Calu3 (cell line): ENCODE measurements around the gene DDX46. TPM values are rescaled to one million over a fixed set of nuclear protein-coding genes. Genes with fewer than 3 reads are reported as not detected.

ENCODE experiments used
- BruUV-seq: library from RNA; stranded (reverse); fragments of 400-500 nt; replicated peaks from 2 replicates; lab custom pipeline; 2021; lab: Mats Ljungman, UMichigan
- CTCF ChIA-PET: fragments of 300-600 bp; sonication (Branson Sonifier 250); formaldehyde crosslinking; loops from one replicate; lab custom pipeline; 2022; ENCODE audit warnings: antibody characterized with exemption; lab: Charles Lee
- DNase-seq: peaks from one replicate; pipeline ENCODE4 v3.0.0; 2022
- H3K27ac Mint-ChIP-seq: one replicate; pipeline ENCODE4 v1.8.0; 2022; ENCODE audit warnings: mixed read lengths; ENCODE audit not compliant: unreplicated experiment
- H3K27me3 Mint-ChIP-seq: one replicate; pipeline ENCODE4 v1.8.0; 2022; ENCODE audit warnings: mixed read lengths; ENCODE audit not compliant: unreplicated experiment
- H3K36me3 Mint-ChIP-seq: one replicate; pipeline ENCODE4 v1.8.0; 2022; ENCODE audit warnings: mild to moderate bottlenecking, moderate library complexity, mixed read lengths; ENCODE audit not compliant: insufficient read depth, unreplicated experiment
- H3K4me1 Mint-ChIP-seq: one replicate; pipeline ENCODE4 v1.8.0; 2022; ENCODE audit warnings: mild to moderate bottlenecking, low read depth, mixed read lengths; ENCODE audit not compliant: unreplicated experiment
- H3K4me3 Mint-ChIP-seq: one replicate; pipeline ENCODE4 v1.8.0; 2022; ENCODE audit warnings: mild to moderate bottlenecking, low read depth, moderate library complexity, mixed read lengths; ENCODE audit not compliant: unreplicated experiment
- H3K9me3 Mint-ChIP-seq: one replicate; pipeline ENCODE4 v1.8.0; 2022; ENCODE audit warnings: low read depth, mixed read lengths; ENCODE audit not compliant: unreplicated experiment
- CTCF ChIP-seq: fragments of 200-600 bp; IDR thresholded peaks from one replicate; pipeline ENCODE4 v1.8.0; 2022; ENCODE audit warnings: antibody characterized with exemption; ENCODE audit not compliant: unreplicated experiment
- intact Hi-C: fragments of 100-400 bp; cut with micrococcal nuclease; formaldehyde crosslinking; loops from one replicate; pipeline ENCODE4 v1.10.0; 2022; ENCODE audit not compliant: unreplicated experiment
- total RNA-seq: library from RNA; stranded (reverse); gene quantifications from 2 replicates; pipeline ENCODE4 v1.2.3, GENCODE V29; 2022

The DDX46 gene
- total RNA-seq, 1 experiment from 2014 or later, result 95.8 TPM

- intact Hi-C loops, result no loop called here
- Mint-ChIP-seq H3K9me3 (no peaks in the 10 kb centered on the region), H3K4me3 (no peak overlapping the region), H3K36me3 (peaks cover 72% of the 10 kb centered on the region), H3K4me1 (no peaks in the 10 kb centered on the region), H3K27ac (no peak overlapping the region), H3K27me3 (no peaks in the 10 kb centered on the region)
- CTCF ChIA-PET, result interaction anchor here (0.7 kb wide), 1 partner anchor 9 kb away, joined by 3 read pairs; no protein-coding TSS in a partner anchor
- no TSS peak for BruUV-seq
- no peak for TF ChIP-seq CTCF
- DNase-seq, result no peak
These were observed 18.8 kb downstream of the DDX46 start for GRCh38 chr5:134777366-134777765.

DNA sequence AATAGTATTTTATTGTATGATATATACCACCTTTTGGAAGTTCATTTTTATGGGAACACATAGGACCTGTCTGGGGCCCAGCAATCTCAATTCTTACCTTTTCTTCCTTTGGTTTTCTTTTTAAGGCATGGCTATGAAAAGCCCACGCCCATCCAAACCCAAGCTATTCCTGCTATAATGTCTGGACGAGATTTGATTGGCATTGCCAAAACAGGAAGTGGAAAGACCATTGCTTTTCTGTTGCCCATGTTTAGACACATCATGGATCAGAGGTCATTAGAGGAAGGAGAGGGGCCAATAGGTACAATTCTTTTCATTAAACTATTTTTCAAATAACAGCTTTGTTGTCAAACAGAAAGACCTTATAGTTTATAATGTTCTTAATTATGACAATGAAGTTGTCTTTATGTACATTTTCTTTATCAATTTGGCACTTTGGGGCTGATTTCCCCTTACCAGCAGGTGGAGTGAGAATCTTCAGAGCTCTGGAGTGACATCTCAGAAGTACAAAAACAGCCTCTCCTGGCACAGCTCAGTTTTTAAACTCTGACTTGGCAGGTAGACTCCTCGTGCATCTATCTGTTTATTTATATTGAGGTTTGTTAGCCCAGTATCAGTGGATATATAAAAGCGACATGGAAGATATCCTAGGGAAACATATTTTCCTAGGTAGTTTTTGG is 25.8 kb downstream of the DDX46 start:
- no peak for DNase-seq
- no peaks in the 10 kb centered on the region for H3K9me3 Mint-ChIP-seq
- no peak overlapping the region for H3K4me3 Mint-ChIP-seq
- TF ChIP-seq CTCF, result no peak
- H3K4me1 Mint-ChIP-seq, result no peaks in the 10 kb centered on the region
- no peaks in the 10 kb centered on the region for H3K27me3 Mint-ChIP-seq
- CTCF ChIA-PET, result interaction anchor here (0.7 kb wide), 1 partner anchor 461 kb away, joined by 3 read pairs; no protein-coding TSS in a partner anchor
- H3K36me3 Mint-ChIP-seq, result peaks cover 71% of the 10 kb centered on the region
- intact Hi-C loops, result no loop called here
- BruUV-seq, result no TSS peak
- no peak overlapping the region for H3K27ac Mint-ChIP-seq

- Mint-ChIP-seq H3K27me3 (no peaks in the 10 kb centered on the region), H3K36me3 (peaks cover 69% of the 10 kb centered on the region), H3K9me3 (no peaks in the 10 kb centered on the region), H3K4me1 (no peaks in the 10 kb centered on the region), H3K27ac (no peak overlapping the region), H3K4me3 (no peak overlapping the region)
- intact Hi-C loops, result no loop called here
- CTCF ChIA-PET, result interaction anchor here (0.7 kb wide), 1 partner anchor 461 kb away, joined by 3 read pairs; no protein-coding TSS in a partner anchor
- BruUV-seq, result no TSS peak
- no peak for TF ChIP-seq CTCF
- no peak for DNase-seq
These were observed 26.5 kb downstream of the DDX46 start for GRCh38 chr5:134784946-134785620.

DNA sequence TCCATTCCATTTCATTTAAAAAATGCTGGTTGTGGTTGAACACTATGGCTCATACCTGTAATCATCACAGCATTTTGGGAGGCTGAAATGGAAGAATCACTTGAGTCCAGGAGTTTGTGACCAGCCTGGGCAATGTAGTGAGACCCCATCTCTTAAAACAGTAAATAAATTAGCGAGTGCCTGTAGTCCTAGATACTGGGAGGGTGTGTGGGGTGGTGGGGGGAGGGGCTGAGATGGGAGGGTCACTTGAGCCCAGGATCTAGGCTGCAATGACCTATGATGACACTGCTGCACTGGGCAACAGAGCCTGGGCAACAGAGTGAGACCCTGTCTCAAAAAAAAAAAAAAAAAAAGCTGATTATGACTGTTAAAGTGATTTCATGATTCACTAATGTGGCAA is 29.1 kb downstream of the DDX46 start:
- Mint-ChIP-seq H3K27me3 (no peaks in the 10 kb centered on the region), H3K9me3 (no peaks in the 10 kb centered on the region), H3K4me1 (no peaks in the 10 kb centered on the region), H3K36me3 (peaks cover 66% of the 10 kb centered on the region), H3K27ac (no peak overlapping the region), H3K4me3 (no peak overlapping the region)
- CTCF ChIA-PET, result no interaction called here
- BruUV-seq, result no TSS peak
- TF ChIP-seq CTCF, result no peak
- no peak for DNase-seq
- intact Hi-C loops, result no loop called here
